GM19043 (cell line): ENCODE results near the gene RRAGD.

Source experiments
- ATAC-seq: cut with Tn5 transposase; IDR thresholded peaks from one replicate; pipeline ENCODE4 v1.9.1; 2021; ENCODE audit warnings: low read depth; ENCODE audit not compliant: unreplicated experiment

RRAGD gene

DNA sequence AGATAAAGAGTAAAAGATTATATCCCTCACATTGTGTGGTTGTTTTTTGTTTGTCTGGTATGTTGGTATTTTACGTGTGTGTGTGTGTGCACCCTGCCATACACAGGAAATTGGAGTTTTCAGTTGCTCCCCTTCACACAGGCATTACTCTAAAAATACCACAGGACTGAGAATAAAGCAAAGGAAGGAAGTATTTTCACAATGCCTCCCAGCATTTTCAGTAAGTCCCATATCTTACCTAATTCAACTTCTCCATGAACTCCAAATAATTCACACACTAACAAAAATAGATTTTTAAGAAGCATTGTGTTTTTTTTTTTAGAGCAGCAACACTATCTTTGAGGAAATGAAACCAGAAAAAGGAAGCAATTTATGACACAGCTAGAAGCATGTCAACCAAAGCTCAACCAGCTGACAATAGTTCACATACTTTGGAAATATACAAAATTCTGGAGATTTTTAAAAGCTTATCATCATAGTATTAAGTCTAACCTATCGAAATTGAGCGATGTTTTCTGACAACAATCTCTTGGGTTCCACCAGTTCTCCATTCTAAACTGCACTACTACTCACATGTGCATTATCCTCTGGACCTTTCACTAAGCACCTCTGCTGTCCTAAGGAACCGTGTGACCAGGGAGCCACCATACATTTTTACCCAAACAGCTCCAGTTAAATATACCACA, 61.6 kb downstream of the RRAGD start:
- peak; percentile 47 for ATAC-seq

- no peak for ATAC-seq
Observed at GRCh38 chr6:89348372-89348771, 63.7 kb downstream of the RRAGD start.

DNA sequence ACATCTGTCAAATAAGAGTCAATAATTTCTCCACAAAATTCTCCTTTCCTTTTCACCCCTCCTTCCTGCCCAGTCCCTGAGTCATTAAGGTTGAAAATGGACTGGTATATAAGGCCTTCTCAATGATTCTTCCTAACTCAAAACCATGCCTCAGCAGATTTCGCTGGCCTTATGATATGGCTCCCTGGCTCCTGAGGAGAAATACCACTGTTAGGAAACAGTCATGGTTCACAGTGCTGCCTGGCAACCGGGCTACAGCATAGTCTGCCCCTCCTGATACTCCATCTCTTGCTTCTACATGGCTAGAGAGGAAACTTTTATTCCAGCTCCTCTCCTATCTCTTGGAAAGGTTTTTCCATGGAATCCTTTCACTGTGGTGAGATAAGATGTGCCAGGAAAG, 64.2 kb downstream of the RRAGD start:
- ATAC-seq, result no peak

DNA sequence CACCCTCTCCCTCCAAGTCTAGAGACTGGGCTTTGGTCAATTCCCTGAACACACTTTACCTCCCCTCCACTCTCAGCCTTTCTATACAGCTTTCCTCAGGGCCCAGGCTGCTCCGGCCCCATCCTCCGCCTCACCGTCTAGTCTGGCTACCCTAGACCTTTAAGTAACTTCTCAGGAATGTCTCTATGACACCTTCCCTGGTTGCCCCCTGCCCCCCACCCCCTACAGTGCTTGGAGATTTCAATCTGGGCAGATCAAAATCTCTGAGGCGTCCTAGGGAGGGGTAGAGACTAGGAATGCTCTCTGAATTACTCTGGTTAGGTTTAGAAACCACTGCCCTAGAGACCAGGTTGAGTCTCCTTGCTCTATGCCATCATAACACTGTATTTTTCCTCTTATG, 65.6 kb downstream of the RRAGD start:
- no peak for ATAC-seq

DNA sequence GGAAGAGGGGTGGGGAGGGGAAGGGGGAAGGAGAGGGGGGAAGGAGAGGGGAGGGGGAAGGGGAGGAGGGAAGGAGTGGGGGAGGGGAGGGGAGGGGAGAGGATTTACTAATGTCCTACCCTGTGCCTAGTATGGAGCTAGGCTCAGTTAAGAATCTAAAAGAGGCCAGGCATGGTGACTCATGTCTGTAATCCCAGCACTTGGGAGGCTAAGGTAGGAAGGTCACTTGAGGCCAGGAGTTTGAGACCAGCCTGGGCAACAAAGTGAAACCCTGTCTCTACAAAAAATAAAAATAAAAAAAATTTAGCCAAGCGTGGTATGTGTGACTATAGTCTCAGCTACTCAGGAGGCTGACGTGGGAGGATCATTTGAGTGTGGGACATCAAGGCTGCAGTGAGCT, 72.5 kb downstream of the RRAGD start:
- no peak for ATAC-seq

- no peak for ATAC-seq
Observed at GRCh38 chr6:89335164-89335563, 76.9 kb downstream of the RRAGD start.

DNA sequence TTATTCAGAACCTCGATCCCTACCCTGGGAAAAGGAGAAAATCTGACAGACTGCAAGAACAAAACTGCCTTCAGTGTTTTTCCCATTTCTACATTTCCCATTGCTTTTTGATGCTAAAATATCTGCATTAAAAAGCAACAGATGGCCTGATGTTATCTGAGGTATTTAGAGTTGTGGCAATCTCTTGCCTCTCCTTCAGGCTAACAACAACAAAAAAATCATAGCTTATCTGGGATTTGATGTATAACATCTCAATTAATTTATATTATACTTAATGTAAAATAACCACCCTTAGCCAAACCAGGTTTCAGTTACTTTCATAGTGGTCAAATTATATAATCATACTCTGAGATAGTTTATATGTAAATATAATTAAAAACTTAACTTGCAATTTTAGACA, 81.2 kb downstream of the RRAGD start:
- no peak for ATAC-seq

GRCh38 chr6:89328976-89329375, 83.1 kb downstream of the RRAGD start:
- no peak for ATAC-seq

- ATAC-seq, result no peak
Observed at GRCh38 chr6:89324304-89324703, 87.8 kb downstream of the RRAGD start.

- no peak for ATAC-seq
Observed at GRCh38 chr6:89323511-89323971, 88.5 kb downstream of the RRAGD start.

GRCh38 chr6:89321131-89321970, 90.7 kb downstream of the RRAGD start:
- no peak for ATAC-seq

DNA sequence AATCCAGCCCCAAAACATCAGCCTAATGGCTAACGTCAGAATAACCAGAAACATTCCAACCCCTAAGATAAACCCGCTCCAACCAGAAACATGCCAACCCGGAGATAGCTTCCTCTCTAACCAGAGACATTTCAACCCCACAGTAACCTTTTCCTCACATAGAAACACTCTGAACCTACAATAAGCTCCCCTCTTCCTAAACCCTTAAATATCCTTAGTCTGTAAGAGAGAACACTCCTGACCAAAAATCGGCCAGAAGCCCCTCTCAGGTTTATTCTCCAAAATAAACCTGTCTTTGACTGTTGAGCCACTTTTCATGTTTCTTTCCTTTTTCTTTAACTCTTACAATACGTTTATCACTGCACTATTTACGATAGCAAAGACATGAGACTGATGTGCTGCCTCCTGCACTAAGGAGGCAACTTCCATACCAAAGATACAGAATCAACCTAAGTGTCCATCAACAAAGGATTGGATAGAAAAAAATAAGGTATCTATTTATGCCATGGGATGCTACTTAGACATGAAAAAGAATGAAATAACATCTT, 92.0 kb downstream of the RRAGD start:
- ATAC-seq, result no peak

DNA sequence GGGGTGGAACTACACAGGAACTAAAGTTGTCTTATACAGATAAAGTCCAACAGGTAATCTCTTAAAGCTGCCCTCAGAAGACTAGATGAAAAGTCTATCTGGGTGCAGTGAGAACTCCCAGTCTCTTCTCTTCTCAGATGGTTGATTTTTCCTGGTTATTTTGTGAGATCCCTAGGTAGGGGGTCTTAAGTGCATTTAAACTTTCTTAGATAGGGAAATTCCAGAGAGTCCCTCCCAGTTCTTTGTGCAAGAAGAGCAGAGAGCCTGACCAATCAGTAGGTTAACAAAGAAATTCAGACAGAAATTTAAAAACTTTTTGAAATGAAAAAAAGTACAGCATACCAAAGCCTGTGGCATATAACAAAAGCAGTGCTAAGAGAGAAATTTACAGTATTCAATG, 95.0 kb downstream of the RRAGD start:
- no peak for ATAC-seq

DNA sequence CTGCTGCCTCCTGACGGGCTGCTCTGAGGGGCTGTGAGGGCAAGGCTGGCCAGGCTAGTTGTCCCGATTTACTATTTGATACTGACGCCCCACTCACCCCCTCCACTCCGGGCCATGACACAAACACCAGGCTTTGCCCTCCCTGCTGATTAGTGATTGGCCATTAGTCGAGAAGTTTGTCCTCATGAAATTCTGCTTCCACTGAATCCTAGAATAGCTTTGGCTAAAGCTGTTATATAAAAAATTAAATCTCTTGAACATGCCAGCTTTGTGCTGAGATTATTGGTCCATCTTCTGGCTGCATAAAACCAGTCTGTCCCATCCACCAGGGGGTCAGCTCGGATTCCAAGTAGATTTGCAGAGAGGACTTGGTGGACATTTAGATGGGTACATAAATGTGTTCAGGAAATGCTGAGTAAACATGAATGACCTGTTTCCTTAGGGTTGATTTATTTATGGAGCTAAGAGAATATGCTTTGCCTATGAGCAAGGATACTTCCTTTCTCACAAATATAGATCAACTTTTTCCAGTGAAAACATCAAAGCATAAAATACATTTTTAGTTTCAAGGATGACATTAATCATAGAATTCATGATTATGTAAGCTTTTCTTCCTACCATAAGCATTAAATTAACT, 96.7 kb downstream of the RRAGD start, which contains the start of gene GABRR2:
TSS of gene GABRR2 (minus strand) at position 51 of the 637 bp plus-strand sequence. CDS start 134 bp downstream, outside the sequence.
- no peak for ATAC-seq

GRCh38 chr6:89314692-89315091, 97.4 kb downstream of the RRAGD start:
- no peak for ATAC-seq
